GM10266 (cell line): ENCODE data around the gene POMT1.

ENCODE experiments used
- DNase-seq: peaks from one replicate; pipeline ENCODE4 v3.0.0; 2012; ENCODE audit errors: extremely low spot score
- CTCF ChIP-seq: IDR thresholded peaks from 2 replicates; pipeline ENCODE4 v1.5.1; 2012; ENCODE audit warnings: mild to moderate bottlenecking, low read depth; ENCODE audit not compliant: control insufficient read depth, insufficient read depth; ENCODE audit errors: missing control alignments

Gene POMT1

GRCh38 chr9:131552030-131552429, 49.3 kb downstream of the POMT1 start:
- DNase-seq: no peak
- TF ChIP-seq CTCF: no peak

DNA sequence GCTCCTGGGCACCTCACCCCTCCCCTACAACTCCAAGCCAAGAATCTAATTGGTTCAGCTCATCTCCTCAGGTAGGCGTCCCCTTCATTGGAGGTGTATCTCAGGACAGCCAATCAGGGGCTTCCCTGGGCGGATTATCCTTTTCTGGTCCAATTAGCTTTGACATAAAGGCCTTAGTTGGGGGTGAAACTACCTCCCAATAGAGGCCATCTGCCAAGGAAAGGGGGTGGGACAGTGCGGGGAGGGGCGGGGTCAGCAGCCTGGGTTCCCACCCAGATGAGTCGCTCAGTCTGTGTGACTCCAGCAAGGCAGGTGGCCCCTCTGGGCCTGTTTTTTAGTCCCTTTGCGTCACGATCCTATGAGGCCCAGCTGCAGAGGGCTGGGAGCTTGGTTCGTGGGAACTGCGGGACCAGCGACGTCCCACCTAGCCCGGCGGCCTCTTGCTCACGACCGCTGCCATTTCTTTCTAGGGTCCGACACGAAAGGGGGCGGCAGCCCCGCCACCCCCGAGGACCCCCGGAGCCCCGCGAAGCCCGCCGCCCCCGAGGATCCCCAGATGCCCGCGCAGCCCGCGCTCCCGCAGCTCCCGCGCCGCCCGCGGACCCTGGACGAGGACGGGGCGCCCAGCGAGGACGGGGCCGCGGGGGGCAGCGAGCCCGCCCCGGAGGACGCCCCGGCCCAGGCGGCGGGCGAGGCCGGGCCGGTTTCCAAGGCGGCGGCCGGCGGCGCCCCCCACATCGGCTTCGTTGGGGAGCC, 51.5 kb downstream of the POMT1 start:
- TF ChIP-seq CTCF: no peak
- DNase-seq: no peak

DNA sequence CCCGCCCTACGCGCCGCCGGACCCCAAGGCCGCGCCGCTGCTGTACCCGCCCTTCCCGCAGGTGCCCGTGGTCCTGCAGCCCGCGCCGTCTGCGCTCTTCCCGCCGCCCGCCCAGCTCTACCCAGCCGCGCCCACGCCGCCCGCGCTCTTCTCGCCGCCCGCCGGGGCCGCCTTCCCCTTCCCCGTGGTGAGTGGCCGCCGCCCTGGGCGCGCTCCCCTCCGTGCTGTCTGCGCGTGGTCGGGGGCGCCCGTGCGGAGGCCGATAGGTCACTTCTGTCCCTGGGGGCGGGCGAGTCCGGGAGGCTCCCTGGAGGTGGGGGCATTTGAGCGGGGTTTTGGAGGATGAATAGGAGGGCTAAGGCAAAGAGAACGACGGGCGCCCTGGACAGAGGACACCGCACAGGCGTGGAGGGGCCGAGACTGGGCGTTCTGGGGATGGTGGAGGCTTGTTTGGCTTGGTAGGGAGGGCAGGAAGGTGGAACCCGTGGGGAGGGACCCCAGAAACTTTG, 52.2 kb downstream of the POMT1 start:
- no peak for TF ChIP-seq CTCF
- no peak for DNase-seq

- DNase-seq: no peak
- no peak for TF ChIP-seq CTCF
These were observed 53.3 kb downstream of the POMT1 start for GRCh38 chr9:131555841-131556673.

- no peak for TF ChIP-seq CTCF
- DNase-seq: no peak
These were observed 55.3 kb downstream of the POMT1 start for GRCh38 chr9:131557855-131558548.

- no peak for TF ChIP-seq CTCF
- DNase-seq: no peak
These were observed 56.8 kb downstream of the POMT1 start for GRCh38 chr9:131559421-131560000.
